KMS-11 (cell line): Measurements from ENCODE around the gene WTAP.

Experiments used
- H2AFZ ChIP-seq: fragments of 200-600 bp; sonication (generic); 2 replicates; pipeline ENCODE4 v1.6.1; 2016; ENCODE audit warnings: antibody characterized with exemption, mixed run types, low read depth
- H3K27ac ChIP-seq: fragments of 200-600 bp; sonication (generic); 2 replicates; pipeline ENCODE4 v1.6.1; 2016; ENCODE audit warnings: mild to moderate bottlenecking, mixed run types
- H3K27me3 ChIP-seq: fragments of 200-600 bp; sonication (generic); 2 replicates; pipeline ENCODE4 v1.6.1; 2017; ENCODE audit warnings: mild to moderate bottlenecking, low read depth, mixed run types, moderate library complexity; ENCODE audit not compliant: insufficient read depth
- H3K36me3 ChIP-seq: fragments of 200-600 bp; sonication (generic); 2 replicates; pipeline ENCODE4 v1.6.1; 2017; ENCODE audit warnings: mild to moderate bottlenecking, mixed run types; ENCODE audit not compliant: insufficient read depth
- H3K4me1 ChIP-seq: fragments of 200-600 bp; sonication (generic); 2 replicates; pipeline ENCODE4 v1.6.1; 2016; ENCODE audit warnings: mild to moderate bottlenecking, low read depth, mixed run types; ENCODE audit not compliant: poor library complexity, severe bottlenecking
- H3K4me2 ChIP-seq: fragments of 200-600 bp; sonication (generic); 2 replicates; pipeline ENCODE4 v1.7.0; 2016; ENCODE audit warnings: mild to moderate bottlenecking, mixed run types
- H3K4me3 ChIP-seq: fragments of 200-600 bp; sonication (generic); IDR thresholded peaks from 2 replicates; pipeline ENCODE4 v1.6.1; 2017; ENCODE audit warnings: low read depth, low read length, mixed read lengths; ENCODE audit not compliant: insufficient read depth
- H3K79me2 ChIP-seq: fragments of 200-600 bp; sonication (generic); 2 replicates; pipeline ENCODE4 v1.6.1; 2016; ENCODE audit warnings: low read depth, mixed run types; ENCODE audit not compliant: insufficient read depth
- H3K9ac ChIP-seq: fragments of 200-600 bp; sonication (generic); 2 replicates; pipeline ENCODE4 v1.6.1; 2016; ENCODE audit warnings: mild to moderate bottlenecking, mixed run types
- H4K20me1 ChIP-seq: fragments of 200-600 bp; sonication (generic); 2 replicates; pipeline ENCODE4 v1.6.1; 2016; ENCODE audit warnings: mild to moderate bottlenecking, mixed run types; ENCODE audit not compliant: insufficient read depth
- TF ChIP-seq, protein P1 (sequence below): fragments of 200-600 bp; sonication (generic); conservative IDR thresholded peaks from 2 replicates; pipeline ENCODE4 v1.6.1; 2017; ENCODE audit warnings: low read depth, mild to moderate bottlenecking, antibody characterized with exemption, low read length, moderate library complexity, mixed read lengths

WTAP gene

DNA sequence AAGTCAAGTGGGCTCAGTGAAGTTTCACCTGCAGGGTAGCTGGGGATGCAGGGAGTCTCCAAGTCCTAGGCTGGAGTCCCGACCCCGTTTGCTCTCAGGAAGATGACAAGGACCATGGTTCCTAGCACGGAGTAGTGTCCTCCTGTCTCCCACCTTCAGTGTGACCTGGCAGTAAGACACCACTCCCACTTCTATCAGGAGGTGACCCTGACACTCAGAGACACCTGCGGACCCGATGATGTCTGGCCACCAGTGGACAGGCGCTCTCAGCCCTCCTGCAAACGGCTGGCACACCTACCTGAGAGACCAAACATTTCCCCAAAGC lies 35.4 kb upstream of the WTAP start:
- Histone ChIP-seq H3K79me2 (peaks cover 46% of the 10 kb centered on the region; the same call in 1 of the 2 replicates), H3K9ac (peak overlapping the region; percentile 81; the same call in 1 of the 2 replicates), H3K36me3 (no peaks in the 10 kb centered on the region), H3K4me1 (peaks cover 21% of the 10 kb centered on the region), H4K20me1 (no peaks in the 10 kb centered on the region), H2AFZ (peak overlapping the region; percentile 67; the same call in 1 of the 2 replicates), H3K4me2 (peak overlapping the region; percentile 91), H3K4me3 (no peak overlapping the region), H3K27ac (peak overlapping the region; percentile 78; the same call in 1 of the 2 replicates), H3K27me3 (no peaks in the 10 kb centered on the region)
- TF ChIP-seq, protein P1, sequence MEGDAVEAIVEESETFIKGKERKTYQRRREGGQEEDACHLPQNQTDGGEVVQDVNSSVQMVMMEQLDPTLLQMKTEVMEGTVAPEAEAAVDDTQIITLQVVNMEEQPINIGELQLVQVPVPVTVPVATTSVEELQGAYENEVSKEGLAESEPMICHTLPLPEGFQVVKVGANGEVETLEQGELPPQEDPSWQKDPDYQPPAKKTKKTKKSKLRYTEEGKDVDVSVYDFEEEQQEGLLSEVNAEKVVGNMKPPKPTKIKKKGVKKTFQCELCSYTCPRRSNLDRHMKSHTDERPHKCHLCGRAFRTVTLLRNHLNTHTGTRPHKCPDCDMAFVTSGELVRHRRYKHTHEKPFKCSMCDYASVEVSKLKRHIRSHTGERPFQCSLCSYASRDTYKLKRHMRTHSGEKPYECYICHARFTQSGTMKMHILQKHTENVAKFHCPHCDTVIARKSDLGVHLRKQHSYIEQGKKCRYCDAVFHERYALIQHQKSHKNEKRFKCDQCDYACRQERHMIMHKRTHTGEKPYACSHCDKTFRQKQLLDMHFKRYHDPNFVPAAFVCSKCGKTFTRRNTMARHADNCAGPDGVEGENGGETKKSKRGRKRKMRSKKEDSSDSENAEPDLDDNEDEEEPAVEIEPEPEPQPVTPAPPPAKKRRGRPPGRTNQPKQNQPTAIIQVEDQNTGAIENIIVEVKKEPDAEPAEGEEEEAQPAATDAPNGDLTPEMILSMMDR, result no peak

DNA sequence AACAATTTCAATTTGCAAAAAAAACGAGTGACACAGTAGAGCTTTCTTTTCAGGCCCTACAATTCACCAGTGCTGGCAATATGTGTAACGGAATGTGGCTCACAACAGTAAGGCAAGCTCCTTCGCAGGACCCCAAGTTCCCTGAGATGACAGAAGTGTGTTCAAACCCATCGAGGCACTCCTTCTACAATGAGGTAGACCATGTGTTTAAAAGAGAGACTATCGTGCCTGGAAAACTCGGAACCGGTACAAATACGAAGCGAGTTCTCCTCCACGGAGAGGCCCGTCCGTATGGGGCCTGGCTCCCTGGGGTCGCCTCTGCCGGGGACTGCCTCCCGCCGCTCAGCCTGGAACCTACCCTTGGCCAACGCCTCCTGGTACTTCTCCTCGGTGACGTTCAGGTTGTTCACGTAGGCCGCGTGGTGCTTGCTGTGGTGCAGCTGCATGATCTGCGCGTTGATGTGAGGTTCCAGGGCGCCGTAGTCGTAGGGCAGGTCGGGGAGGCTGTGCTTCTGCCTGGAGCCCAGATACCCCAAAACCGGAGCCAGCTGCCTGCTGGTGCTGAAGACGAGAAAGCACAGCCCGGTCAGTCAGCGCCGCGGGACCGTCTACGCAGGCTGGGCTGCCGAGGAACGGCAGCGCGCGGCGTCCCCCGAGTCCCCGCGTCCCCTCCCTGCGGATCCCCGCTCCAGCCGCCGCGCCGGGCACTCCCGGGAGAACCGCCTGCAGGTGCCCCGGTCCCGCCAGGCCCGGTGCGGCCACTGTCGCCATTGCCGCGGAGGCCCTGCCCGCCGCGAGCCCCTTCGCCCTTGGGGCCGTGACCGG lies 34.8 kb upstream of the WTAP start:
- H3K4me1 ChIP-seq, result peaks cover 21% of the 10 kb centered on the region
- TF ChIP-seq, protein P1, result no peak
- peak overlapping the region; percentile 67 for H2AFZ ChIP-seq
- no peak overlapping the region for H3K4me3 ChIP-seq
- no peaks in the 10 kb centered on the region for H4K20me1 ChIP-seq
- peak overlapping the region; percentile 81 for H3K9ac ChIP-seq
- peak overlapping the region; percentile 78 for H3K27ac ChIP-seq
- H3K36me3 ChIP-seq, result no peaks in the 10 kb centered on the region
- H3K4me2 ChIP-seq, result peak overlapping the region; percentile 91
- H3K27me3 ChIP-seq, result no peaks in the 10 kb centered on the region
- H3K79me2 ChIP-seq, result peaks cover 40% of the 10 kb centered on the region; the same call in 1 of the 2 replicates

DNA sequence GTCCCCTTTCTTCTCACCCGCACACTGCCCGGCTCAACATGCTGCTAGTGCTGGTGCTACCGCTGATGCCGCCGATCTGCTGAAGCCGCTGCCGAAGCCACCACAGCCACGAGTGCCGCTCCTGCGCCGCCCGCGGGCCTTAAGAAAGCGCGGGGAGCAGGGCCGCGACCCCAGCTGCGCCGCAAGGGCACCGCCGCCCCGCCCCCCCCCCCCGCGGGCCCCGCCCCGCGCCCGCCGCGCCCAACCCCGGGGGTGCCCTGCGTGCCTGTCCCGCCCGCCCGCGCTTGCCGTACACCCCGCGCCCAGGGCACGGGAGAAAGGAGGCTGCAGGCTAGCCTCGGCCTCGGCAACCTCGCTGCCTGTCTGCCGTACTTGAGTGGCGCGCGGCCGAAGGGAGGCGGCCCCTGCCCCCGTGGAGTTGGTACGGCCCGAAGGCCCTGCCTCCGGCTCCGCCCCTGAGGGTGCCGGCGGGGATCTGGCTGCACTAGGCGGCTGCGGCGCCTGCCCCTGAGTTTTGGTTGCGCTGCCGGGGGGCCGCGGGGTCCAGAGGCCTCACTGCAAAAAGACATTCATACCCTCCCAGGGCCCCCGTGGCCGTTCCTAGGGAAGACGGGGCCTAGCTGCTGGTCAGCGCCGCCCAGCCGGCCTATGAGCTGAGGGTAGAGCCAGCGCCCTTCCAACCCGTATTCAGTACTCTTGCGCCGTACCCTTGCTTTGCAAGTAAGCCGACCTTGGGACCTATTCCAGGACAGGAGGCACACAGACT lies 34.0 kb upstream of the WTAP start, which contains the start of gene SOD2:
SOD2 (minus strand) TSS at position 114 of the 766 bp plus-strand sequence; CDS start at position 40, 74 bp downstream.
- H3K9ac ChIP-seq, result peak within 1 kb of the TSS; percentile 81
- peaks cover 38% of the 10 kb centered on the region; the same call in 1 of the 2 replicates for H3K79me2 ChIP-seq
- H3K4me1 ChIP-seq, result peaks cover 21% of the 10 kb centered on the region
- H3K4me3 ChIP-seq, result no peak within 1 kb of the TSS
- TF ChIP-seq, protein P1, result no peak
- no peaks in the 10 kb centered on the region for H3K36me3 ChIP-seq
- peak within 1 kb of the TSS; percentile 78 for H3K27ac ChIP-seq
- H3K4me2 ChIP-seq, result peak within 1 kb of the TSS; percentile 91
- no peaks in the 10 kb centered on the region for H4K20me1 ChIP-seq
- H2AFZ ChIP-seq, result peak within 1 kb of the TSS; percentile 67
- H3K27me3 ChIP-seq, result no peaks in the 10 kb centered on the region

DNA sequence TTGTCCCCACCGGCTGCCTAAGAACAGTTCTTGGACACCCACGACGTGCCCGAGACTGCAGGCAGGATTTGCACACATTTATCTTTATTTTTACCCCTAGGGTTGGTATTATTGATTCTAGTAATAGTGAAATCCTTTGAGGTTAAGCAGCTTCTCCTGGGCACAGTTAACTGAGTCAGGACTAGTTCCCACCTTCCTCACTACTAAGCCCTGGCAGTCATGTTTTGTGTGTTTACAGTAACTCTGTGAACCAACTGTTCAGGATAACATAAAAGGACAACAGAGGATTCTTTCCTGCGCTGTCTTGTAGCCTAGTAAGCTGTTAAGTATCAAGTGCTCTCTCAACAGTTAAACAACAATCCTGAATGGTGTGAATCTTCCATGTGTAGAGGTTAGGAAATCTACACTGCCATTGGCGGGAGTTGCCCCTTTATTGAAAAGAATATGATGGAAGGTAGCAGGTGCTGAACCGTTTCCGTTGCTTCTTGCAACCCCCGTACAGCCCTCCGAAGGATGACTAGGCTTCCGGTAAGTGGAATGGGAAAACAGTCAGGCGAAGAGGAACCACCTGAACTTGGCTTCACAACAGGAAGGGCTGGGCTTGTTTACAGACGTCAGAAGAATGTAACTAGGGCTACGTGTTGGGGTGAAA lies 33.3 kb upstream of the WTAP start:
- peak overlapping the region; percentile 63 for H2AFZ ChIP-seq
- H3K79me2 ChIP-seq, result peaks cover 36% of the 10 kb centered on the region; the same call in 1 of the 2 replicates
- peak overlapping the region; percentile 78; the same call in 1 of the 2 replicates for H3K27ac ChIP-seq
- H3K4me1 ChIP-seq, result peaks cover 21% of the 10 kb centered on the region
- H3K9ac ChIP-seq, result peak overlapping the region; percentile 81; the same call in 1 of the 2 replicates
- H3K4me2 ChIP-seq, result peak overlapping the region; percentile 54
- no peaks in the 10 kb centered on the region for H3K36me3 ChIP-seq
- no peak overlapping the region for H3K4me3 ChIP-seq
- TF ChIP-seq, protein P1, result no peak
- H4K20me1 ChIP-seq, result no peaks in the 10 kb centered on the region
- H3K27me3 ChIP-seq, result no peaks in the 10 kb centered on the region
